ENCODE data around the gene DCTN3. TPM values are rescaled to one million over a fixed set of nuclear protein-coding genes. Genes with fewer than 3 reads are reported as not detected.

The DCTN3 gene
- total RNA-seq, 3 donors from 2014 or later: 84.0 to 114 (median 113) TPM

GRCh38 chr9:34628656-34629490, 8.6 kb upstream of the DCTN3 start, which contains the start of gene ARID3C:
Gene ARID3C (minus strand): TSS chr9:34629066. CDS start chr9:34628014, 1,052 bp downstream.
- Histone ChIP-seq H3K4me1 (no peaks in the 10 kb centered on the region), H3K27me3 (peaks cover 6 to 42% of the 10 kb centered on the region in 2 donors), H3K36me3 (no peaks in the 10 kb centered on the region), H3K9me3 (no peaks in the 10 kb centered on the region), H3K4me3 (peak within 1 kb of the TSS; percentile 23 to 72 (median 53)), H3K27ac (no peak within 1 kb of the TSS)
- TF ChIP-seq, protein P1, sequence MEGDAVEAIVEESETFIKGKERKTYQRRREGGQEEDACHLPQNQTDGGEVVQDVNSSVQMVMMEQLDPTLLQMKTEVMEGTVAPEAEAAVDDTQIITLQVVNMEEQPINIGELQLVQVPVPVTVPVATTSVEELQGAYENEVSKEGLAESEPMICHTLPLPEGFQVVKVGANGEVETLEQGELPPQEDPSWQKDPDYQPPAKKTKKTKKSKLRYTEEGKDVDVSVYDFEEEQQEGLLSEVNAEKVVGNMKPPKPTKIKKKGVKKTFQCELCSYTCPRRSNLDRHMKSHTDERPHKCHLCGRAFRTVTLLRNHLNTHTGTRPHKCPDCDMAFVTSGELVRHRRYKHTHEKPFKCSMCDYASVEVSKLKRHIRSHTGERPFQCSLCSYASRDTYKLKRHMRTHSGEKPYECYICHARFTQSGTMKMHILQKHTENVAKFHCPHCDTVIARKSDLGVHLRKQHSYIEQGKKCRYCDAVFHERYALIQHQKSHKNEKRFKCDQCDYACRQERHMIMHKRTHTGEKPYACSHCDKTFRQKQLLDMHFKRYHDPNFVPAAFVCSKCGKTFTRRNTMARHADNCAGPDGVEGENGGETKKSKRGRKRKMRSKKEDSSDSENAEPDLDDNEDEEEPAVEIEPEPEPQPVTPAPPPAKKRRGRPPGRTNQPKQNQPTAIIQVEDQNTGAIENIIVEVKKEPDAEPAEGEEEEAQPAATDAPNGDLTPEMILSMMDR (IDR thresholded peaks at IDR 0.05): no peak
- no peak for TF ChIP-seq POLR2A (IDR thresholded peaks at IDR 0.05)
- no peak for TF ChIP-seq POLR2AphosphoS5 (IDR thresholded peaks at IDR 0.05)
- intact Hi-C loops (cut with DNase I; ENCODE audit: low total_unique reads): no loop called here
- DNase-seq (ENCODE audit: low spot score in 2 of 2): no peak

DNA sequence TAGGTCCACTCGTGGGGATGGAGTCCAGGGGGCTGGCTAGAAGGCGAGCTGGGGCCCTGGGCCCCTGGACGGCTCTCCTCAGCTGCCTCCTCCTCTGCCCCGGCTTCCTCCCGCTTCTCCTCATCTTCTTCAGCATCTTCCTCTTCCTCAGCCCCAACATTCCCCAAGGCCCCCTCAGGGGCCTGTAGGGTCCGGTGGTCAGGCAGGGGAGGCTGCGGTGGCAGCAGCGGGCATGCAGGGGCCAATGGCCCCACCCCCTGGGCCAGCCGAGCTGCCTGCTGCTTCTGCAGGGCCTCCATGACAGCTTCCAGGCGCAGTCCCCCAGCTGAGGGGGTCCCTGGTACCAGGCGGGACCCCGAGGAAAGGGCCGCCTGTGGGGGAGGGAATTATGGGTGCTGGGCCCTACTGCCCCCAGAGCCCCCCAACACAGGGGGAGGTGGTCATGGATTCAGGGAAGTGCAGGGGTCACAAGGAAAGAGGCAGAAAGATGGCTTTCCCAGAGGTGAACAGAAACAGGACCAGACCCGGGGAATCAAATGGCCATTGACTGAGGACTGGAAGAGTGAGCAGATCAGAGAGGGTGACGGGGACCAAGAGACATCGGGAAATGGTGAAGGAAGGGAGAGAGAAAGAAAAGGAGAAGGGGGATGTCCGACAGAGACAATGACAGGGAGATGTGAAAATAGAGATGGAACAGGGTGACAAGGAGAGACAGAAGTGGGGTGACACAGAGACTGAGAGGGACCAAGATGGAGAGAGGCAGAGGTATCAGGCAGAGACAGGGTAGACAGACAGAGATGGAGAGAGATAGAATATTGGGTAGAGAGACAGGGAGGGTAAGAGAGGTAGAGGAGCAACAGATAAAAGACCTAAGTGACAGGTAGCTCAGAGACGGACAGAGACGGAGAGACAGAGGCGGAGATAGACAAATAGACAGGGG, 7.7 kb upstream of the DCTN3 start:
- intact Hi-C loops (cut with DNase I; ENCODE audit: low total_unique reads): no loop called here

GRCh38 chr9:34625186-34625486, 4.8 kb upstream of the DCTN3 start:
- intact Hi-C loops (cut with DNase I; ENCODE audit: low total_unique reads): no loop called here
- H3K27me3 ChIP-seq: peaks cover 6 to 53% of the 10 kb centered on the region in 2 donors
- TF ChIP-seq POLR2AphosphoS5 (IDR thresholded peaks at IDR 0.05): no peak
- TF ChIP-seq, protein P1 (IDR thresholded peaks at IDR 0.05): no peak

More for the DNA sequence above, 7.7 kb upstream of the DCTN3 start:
- Histone ChIP-seq H3K27me3 (peaks cover 6 to 50% of the 10 kb centered on the region in 2 donors), H3K9me3 (no peaks in the 10 kb centered on the region), H3K36me3 (no peaks in the 10 kb centered on the region), H3K4me1 (no peaks in the 10 kb centered on the region), H3K4me3 (peak overlapping the region in 2 of 3 donors; percentile 53 to 72), H3K27ac (no peak overlapping the region)
- TF ChIP-seq, protein P1 (IDR thresholded peaks at IDR 0.05): no peak
- TF ChIP-seq POLR2A (IDR thresholded peaks at IDR 0.05) (no peak), POLR2AphosphoS5 (IDR thresholded peaks at IDR 0.05) (no peak)
- no peak for DNase-seq (ENCODE audit: low spot score in 2 of 2)

DNA sequence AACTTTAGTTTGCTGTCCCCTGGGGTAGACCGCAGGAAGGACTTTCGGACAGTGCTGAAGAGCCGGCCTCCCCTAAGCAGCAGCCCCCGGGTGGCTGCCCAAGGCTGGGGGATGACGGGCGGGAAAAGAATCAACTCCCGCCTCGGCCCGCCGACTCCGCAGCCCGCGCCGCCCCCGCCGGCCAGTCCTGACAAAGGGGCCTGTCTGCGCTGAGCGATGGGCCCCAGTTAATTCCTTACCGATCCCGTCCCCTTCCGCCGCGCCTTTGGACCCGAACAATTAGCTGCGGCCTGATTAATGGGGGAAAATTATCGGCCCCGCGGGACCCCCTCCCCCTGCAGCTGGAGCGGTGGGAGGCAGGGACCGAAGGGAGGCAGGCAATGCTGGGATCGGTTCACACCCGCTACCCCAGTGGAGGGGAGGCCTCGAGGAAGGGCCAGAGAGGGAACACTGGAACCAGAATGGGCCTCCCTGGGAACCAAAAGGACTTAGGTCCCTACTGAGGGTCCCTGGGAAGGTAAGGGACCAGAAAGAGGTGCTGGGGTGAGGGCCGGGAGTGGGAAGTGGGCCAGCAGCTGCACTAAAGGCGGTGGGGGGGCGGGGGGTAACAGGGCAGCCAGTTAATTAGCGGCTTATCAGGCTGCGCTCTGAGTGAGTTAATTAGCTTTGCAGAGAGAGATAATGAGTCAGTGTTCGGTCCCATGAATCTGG, 4.3 kb upstream of the DCTN3 start:
- intact Hi-C loops (cut with DNase I; ENCODE audit: low total_unique reads): no loop called here
- TF ChIP-seq, protein P1 (IDR thresholded peaks at IDR 0.05): no peak
- TF ChIP-seq POLR2AphosphoS5 (IDR thresholded peaks at IDR 0.05) (no peak), POLR2A (IDR thresholded peaks at IDR 0.05) (no peak)
- Histone ChIP-seq H3K27me3 (peaks cover 6 to 53% of the 10 kb centered on the region in 2 donors), H3K27ac (no peak overlapping the region), H3K9me3 (no peaks in the 10 kb centered on the region), H3K36me3 (no peaks in the 10 kb centered on the region), H3K4me3 (no peak overlapping the region), H3K4me1 (peaks cover 0 to 2% of the 10 kb centered on the region in 2 donors)
- no peak for DNase-seq (ENCODE audit: low spot score in 2 of 2)

More at GRCh38 chr9:34625186-34625486, 4.8 kb upstream of the DCTN3 start:
- H3K36me3 ChIP-seq: no peaks in the 10 kb centered on the region
- DNase-seq (ENCODE audit: low spot score in 2 of 2): no peak
- H3K4me3 ChIP-seq: no peak overlapping the region
- no peaks in the 10 kb centered on the region for H3K9me3 ChIP-seq
- no peaks in the 10 kb centered on the region for H3K4me1 ChIP-seq
- H3K27ac ChIP-seq: no peak overlapping the region
